WERI-Rb-1 (cell line): ENCODE results near the gene SUSD4.

Experiments used
- DNase-seq: peaks from one replicate; pipeline ENCODE4 v3.0.0-alpha.2; 2020
- H3K27ac ChIP-seq: fragments of 250-450 bp; sonication (Bioruptor Pico); 2 replicates; pipeline ENCODE4 v1.5.1; 2020; ENCODE audit warnings: mild to moderate bottlenecking, moderate library complexity
- H3K27me3 ChIP-seq: fragments of 250-450 bp; sonication (Bioruptor Pico); 2 replicates; pipeline ENCODE4 v1.5.1; 2021; ENCODE audit warnings: mild to moderate bottlenecking, low read depth, moderate library complexity; ENCODE audit not compliant: insufficient read depth, severe bottlenecking
- H3K36me3 ChIP-seq: fragments of 250-450 bp; sonication (Bioruptor Pico); 2 replicates; pipeline ENCODE4 v1.5.1; 2020; ENCODE audit warnings: mild to moderate bottlenecking, moderate library complexity
- H3K4me3 ChIP-seq: 2 replicates; pipeline ENCODE4 v1.5.1; 2011; ENCODE audit warnings: low read depth, mild to moderate bottlenecking, control low read depth, low read length
- H3K9me3 ChIP-seq: fragments of 250-450 bp; sonication (Bioruptor Pico); 2 replicates; pipeline ENCODE4 v1.5.1; 2021; ENCODE audit warnings: mild to moderate bottlenecking, moderate library complexity; ENCODE audit not compliant: severe bottlenecking
- TF ChIP-seq, protein P1 (sequence below): IDR thresholded peaks from 2 replicates; pipeline ENCODE4 v1.5.1; 2011; ENCODE audit warnings: low read depth, mild to moderate bottlenecking, control low read depth, inconsistent platforms, low read length

Gene SUSD4

DNA sequence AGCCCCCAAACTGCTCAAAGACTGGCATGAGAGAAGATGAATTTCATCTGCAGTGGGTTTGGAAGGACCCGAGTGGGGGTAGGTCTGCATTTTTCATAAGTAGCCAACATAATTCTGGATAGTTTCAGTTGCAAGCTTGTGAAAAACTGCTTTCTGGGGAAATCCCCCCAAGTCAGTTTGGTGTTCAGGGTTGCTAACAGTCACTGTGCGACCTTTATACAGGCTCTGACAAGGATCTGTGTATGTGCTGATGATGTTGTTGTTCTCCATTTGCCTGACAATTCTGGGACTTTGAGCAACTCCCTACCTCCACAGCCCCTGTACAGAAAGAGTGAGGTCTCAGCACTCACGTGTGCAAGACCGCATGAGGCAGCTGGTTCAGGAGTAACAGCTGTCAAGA lies 87.9 kb downstream of the SUSD4 start:
- H3K27ac ChIP-seq = no peak overlapping the region
- no peak for DNase-seq
- TF ChIP-seq, protein P1, sequence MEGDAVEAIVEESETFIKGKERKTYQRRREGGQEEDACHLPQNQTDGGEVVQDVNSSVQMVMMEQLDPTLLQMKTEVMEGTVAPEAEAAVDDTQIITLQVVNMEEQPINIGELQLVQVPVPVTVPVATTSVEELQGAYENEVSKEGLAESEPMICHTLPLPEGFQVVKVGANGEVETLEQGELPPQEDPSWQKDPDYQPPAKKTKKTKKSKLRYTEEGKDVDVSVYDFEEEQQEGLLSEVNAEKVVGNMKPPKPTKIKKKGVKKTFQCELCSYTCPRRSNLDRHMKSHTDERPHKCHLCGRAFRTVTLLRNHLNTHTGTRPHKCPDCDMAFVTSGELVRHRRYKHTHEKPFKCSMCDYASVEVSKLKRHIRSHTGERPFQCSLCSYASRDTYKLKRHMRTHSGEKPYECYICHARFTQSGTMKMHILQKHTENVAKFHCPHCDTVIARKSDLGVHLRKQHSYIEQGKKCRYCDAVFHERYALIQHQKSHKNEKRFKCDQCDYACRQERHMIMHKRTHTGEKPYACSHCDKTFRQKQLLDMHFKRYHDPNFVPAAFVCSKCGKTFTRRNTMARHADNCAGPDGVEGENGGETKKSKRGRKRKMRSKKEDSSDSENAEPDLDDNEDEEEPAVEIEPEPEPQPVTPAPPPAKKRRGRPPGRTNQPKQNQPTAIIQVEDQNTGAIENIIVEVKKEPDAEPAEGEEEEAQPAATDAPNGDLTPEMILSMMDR = no peak
- no peaks in the 10 kb centered on the region for H3K27me3 ChIP-seq
- H3K9me3 ChIP-seq = no peaks in the 10 kb centered on the region
- no peaks in the 10 kb centered on the region for H3K36me3 ChIP-seq
- H3K4me3 ChIP-seq = no peak overlapping the region

DNA sequence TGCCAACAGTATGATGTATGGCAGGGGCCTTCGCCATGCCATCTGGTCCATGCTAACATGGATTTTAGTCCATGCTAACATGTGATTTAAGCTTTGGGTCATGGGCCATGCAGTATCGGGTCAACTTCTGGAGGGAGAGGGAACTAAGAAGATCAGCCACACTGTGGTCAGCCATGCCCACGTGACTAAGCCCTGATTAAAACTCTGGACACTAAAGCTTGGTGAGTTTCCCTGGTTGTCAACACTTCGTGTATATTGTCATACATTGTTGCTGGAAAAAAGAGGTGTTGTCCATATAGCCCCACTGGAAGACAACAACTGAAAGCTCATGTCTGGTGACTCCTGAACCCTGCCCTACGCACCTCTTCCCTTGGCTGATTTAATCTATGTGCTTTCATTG lies 90.5 kb downstream of the SUSD4 start:
- H3K27me3 ChIP-seq = no peaks in the 10 kb centered on the region
- no peak overlapping the region for H3K4me3 ChIP-seq
- H3K36me3 ChIP-seq = no peaks in the 10 kb centered on the region
- no peak overlapping the region for H3K27ac ChIP-seq
- H3K9me3 ChIP-seq = no peaks in the 10 kb centered on the region
- DNase-seq = peak; percentile 25
- TF ChIP-seq, protein P1 = no peak

DNA sequence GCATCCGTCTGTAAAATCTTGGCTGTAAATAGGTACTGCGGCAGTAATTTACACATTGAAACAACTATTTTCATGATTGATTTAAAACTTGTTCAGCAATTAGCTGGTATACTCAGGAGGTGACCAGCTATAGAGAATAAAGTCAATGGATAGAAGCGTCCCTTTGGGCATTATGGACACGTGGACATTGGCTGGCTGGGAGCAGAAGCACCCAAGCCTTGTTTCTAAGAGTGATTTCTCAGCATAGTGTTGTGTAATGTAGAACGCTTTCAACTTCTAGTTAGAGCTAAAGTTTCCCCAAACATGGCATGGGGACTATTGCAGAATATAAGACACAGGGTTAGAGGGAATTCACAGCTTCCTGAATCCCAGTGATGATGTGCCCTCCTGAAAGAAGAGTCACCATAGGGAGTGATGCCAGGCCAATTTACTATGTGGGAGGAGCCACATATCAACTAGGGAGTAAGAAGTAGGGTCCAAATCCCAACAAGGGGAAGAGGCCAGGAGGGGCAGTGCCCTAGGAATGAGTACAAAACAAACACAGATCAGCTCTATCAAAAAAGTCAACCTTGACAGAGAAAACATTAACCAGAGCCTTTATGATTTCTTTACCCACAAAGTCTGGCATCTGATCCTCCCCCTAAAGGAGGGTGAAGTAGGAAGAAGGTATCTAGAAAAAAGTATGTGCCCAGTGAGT lies 92.7 kb downstream of the SUSD4 start:
- DNase-seq = no peak
- Histone ChIP-seq H3K9me3 (no peaks in the 10 kb centered on the region), H3K27ac (no peak overlapping the region), H3K27me3 (no peaks in the 10 kb centered on the region), H3K4me3 (no peak overlapping the region), H3K36me3 (no peaks in the 10 kb centered on the region)
- TF ChIP-seq, protein P1 = no peak

DNA sequence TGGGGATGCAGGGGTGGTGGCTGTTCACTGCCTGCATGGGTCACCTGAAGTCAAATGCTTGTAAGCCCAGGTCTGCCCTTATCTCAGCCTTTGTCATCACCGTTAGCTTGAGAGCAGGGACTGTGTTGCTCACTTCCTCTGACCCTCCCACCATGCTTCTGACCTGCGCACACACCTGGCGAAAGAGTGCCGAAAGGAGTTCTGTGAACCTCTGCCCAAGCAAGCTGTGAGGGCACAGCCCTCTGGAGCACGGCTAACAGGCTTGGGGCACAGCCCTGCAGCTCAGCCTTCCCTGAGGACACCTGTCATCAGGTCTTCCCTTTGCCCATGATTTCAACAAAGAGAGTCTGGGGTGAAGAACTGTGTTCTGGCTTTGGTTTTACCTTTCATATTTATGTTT lies 93.8 kb downstream of the SUSD4 start:
- no peak overlapping the region for H3K27ac ChIP-seq
- TF ChIP-seq, protein P1 = no peak
- H3K36me3 ChIP-seq = no peaks in the 10 kb centered on the region
- DNase-seq = no peak
- no peaks in the 10 kb centered on the region for H3K27me3 ChIP-seq
- no peak overlapping the region for H3K4me3 ChIP-seq
- no peaks in the 10 kb centered on the region for H3K9me3 ChIP-seq

DNA sequence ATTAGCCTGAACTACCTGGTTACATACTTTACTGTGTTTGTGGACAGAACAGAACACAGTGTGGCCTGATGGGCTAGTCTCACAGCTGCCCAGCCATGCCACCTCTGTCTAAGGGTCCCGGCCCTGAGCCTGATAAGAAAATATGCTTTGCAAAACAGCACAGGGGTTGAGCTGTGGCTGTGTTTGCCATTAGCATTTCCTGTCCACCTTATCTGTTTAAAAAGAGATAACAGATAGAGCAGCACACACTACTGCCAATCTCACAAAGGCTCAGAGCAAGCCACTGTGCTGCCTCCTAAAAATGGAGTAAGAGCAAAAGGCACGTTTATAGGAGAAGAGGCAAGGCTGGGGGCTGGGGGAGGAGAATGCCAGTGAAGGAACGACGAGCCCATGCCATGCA lies 95.0 kb downstream of the SUSD4 start:
- Histone ChIP-seq H3K36me3 (no peaks in the 10 kb centered on the region), H3K27ac (no peak overlapping the region), H3K9me3 (no peaks in the 10 kb centered on the region), H3K4me3 (no peak overlapping the region), H3K27me3 (no peaks in the 10 kb centered on the region)
- DNase-seq = no peak
- TF ChIP-seq, protein P1 = no peak

DNA sequence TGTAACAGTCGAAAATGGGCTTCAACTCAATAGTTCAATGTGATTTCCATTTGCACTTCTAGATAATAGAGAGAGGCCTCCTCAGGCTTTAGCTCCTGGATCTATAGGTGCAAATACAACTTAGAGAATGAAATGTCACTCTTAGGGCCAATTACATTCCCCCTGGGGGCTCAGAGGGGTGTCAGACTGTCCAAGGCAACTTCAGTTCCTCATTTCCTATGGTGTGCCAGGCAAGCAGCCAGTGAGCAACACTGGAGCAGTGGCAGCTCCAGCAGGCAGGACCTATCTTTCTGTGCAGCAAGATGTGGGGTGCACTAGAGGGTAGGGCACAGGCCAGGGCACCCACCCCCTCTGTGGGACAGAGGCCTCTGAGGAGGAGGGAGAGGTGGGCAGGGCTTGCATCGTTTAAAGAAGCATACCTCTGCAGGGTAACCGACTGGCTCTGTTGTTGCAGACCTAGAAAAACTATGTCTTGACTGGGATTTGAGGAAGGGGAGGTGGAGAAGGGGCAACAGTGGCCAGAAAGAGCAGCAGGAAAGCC lies 97.3 kb downstream of the SUSD4 start:
- Histone ChIP-seq H3K27me3 (no peaks in the 10 kb centered on the region), H3K27ac (no peak overlapping the region), H3K4me3 (no peak overlapping the region), H3K9me3 (no peaks in the 10 kb centered on the region), H3K36me3 (no peaks in the 10 kb centered on the region)
- DNase-seq = no peak
- TF ChIP-seq, protein P1 = no peak
